Thoracic aorta (tissue), 2 donors: ENCODE measurements around the gene TRPM7. TPM values are rescaled to one million over a fixed set of nuclear protein-coding genes. Genes with fewer than 3 reads are reported as not detected.

Experiments
- ATAC-seq: fragments of 150-250 bp; one replicate; pipeline ENCODE4 v1.8.0; 2017; ENCODE audit warnings: low read depth; ENCODE audit not compliant: insufficient number of reproducible peaks, low FRiP score
- DNase-seq: peaks from one replicate; pipeline ENCODE4 v3.0.0-alpha.2; 2020; ENCODE audit warnings: low spot score
- H3K27ac ChIP-seq, 2 donors: fragments of 200-600 bp; sonication (generic); 1 replicate in 1 of 2; 2 replicates in 1 of 2; pipeline ENCODE4 v1.5.1; 2016; ENCODE audit warnings: mild to moderate bottlenecking in 2 of 2, moderate library complexity in 2 of 2
- H3K27me3 ChIP-seq: fragments of 200-600 bp; sonication (generic); replicated peaks from 2 replicates; pipeline ENCODE4 v1.6.0; 2016; ENCODE audit warnings: mild to moderate bottlenecking; ENCODE audit not compliant: insufficient read depth
- H3K36me3 ChIP-seq: fragments of 200-600 bp; sonication (generic); one replicate; pipeline ENCODE4 v1.5.1; 2016
- H3K4me1 ChIP-seq, 2 donors: fragments of 200-600 bp; sonication (generic); 1 replicate in 1 of 2; 2 replicates in 1 of 2; pipeline versions ENCODE4 v1.5.1 to v1.6.0; 2016; ENCODE audit warnings: low read depth in 2 of 2, mild to moderate bottlenecking in 1 of 2; ENCODE audit not compliant: control insufficient read depth in 1 of 2
- H3K4me3 ChIP-seq: fragments of 200-600 bp; sonication (generic); 2 replicates; pipeline ENCODE4 v1.5.1; 2016; ENCODE audit warnings: mild to moderate bottlenecking
- H3K9me3 ChIP-seq: fragments of 200-600 bp; sonication (generic); 2 replicates; pipeline ENCODE4 v1.5.1; 2016
- CTCF ChIP-seq: fragments of 200-600 bp; sonication (generic); IDR thresholded peaks from one replicate; pipeline ENCODE4 v1.5.1; 2019; ENCODE audit warnings: antibody characterized with exemption
- total RNA-seq, 2 donors: library from RNA; depleted of rRNA; stranded (reverse); fragments of >200 nt; gene quantifications; one replicate each; pipeline versions ENCODE4 v1.1.0 to v1.2.3, GENCODE V29; 2016

The TRPM7 gene
- total RNA-seq, 2 donors from 2014 or later = 45.9 to 61.7 TPM

- DNase-seq (no peak), ATAC-seq (no peak)
- no peaks in the 10 kb centered on the region for H3K4me1 ChIP-seq
- no peaks in the 10 kb centered on the region for H3K9me3 ChIP-seq
- H3K36me3 ChIP-seq = peaks cover 19% of the 10 kb centered on the region
- no peak overlapping the region for H3K27ac ChIP-seq
- TF ChIP-seq CTCF = no peak
- H3K4me3 ChIP-seq = no peak overlapping the region
- H3K27me3 ChIP-seq = no peaks in the 10 kb centered on the region
Observed at GRCh38 chr15:50562735-50563640, 123.6 kb downstream of the TRPM7 start.

GRCh38 chr15:50558012-50558411 lies 128.6 kb downstream of the TRPM7 start:
- Histone ChIP-seq H3K4me1 (no peaks in the 10 kb centered on the region), H3K27me3 (no peaks in the 10 kb centered on the region), H3K4me3 (no peak overlapping the region), H3K9me3 (no peaks in the 10 kb centered on the region), H3K36me3 (peaks cover 10% of the 10 kb centered on the region), H3K27ac (no peak overlapping the region)
- no peak for ATAC-seq
- no peak for DNase-seq
- TF ChIP-seq CTCF = no peak

- Histone ChIP-seq H3K27me3 (no peaks in the 10 kb centered on the region), H3K27ac (no peak overlapping the region), H3K36me3 (peaks cover 10% of the 10 kb centered on the region), H3K9me3 (no peaks in the 10 kb centered on the region), H3K4me1 (no peaks in the 10 kb centered on the region), H3K4me3 (no peak overlapping the region)
- ATAC-seq (no peak), DNase-seq (no peak)
- TF ChIP-seq CTCF = no peak
Observed at GRCh38 chr15:50556642-50557371, 129.8 kb downstream of the TRPM7 start.

- TF ChIP-seq CTCF = no peak
- Histone ChIP-seq H3K4me3 (no peak overlapping the region), H3K27me3 (no peaks in the 10 kb centered on the region), H3K4me1 (no peaks in the 10 kb centered on the region), H3K36me3 (no peaks in the 10 kb centered on the region), H3K9me3 (no peaks in the 10 kb centered on the region), H3K27ac (no peak overlapping the region)
- DNase-seq (no peak), ATAC-seq (no peak)
Observed at GRCh38 chr15:50552238-50552637, 134.4 kb downstream of the TRPM7 start.

GRCh38 chr15:50549326-50549725 lies 137.3 kb downstream of the TRPM7 start:
- Histone ChIP-seq H3K36me3 (no peaks in the 10 kb centered on the region), H3K27me3 (no peaks in the 10 kb centered on the region), H3K4me3 (no peak overlapping the region), H3K9me3 (no peaks in the 10 kb centered on the region), H3K4me1 (no peaks in the 10 kb centered on the region), H3K27ac (no peak overlapping the region)
- TF ChIP-seq CTCF = no peak
- ATAC-seq (no peak), DNase-seq (no peak)
